HCT116 (cell line): Measurements from ENCODE around the gene RRM1. TPM values are rescaled to one million over a fixed set of nuclear protein-coding genes. Genes with fewer than 3 reads are reported as not detected.

Experiments used
- ATAC-seq: fragments of 200-7000 bp; cut with Tn5 transposase; 2 replicates; pipeline ENCODE4 v1.9.1; 2020; ENCODE audit warnings: mild to moderate bottlenecking, moderate library complexity
- BruUV-seq: library from RNA; stranded (reverse); fragments of 400-500 nt; replicated peaks from 2 replicates; lab custom pipeline; 2021; lab: Mats Ljungman, UMichigan
- CTCF ChIA-PET: fragments of 300-600 bp; sonication (Branson Sonifier 250); formaldehyde crosslinking; loops from one replicate; lab custom pipeline; 2021; ENCODE audit warnings: antibody characterized with exemption; lab: Charles Lee
- POLR2A ChIA-PET: fragments of 300-600, 350-600 bp; sonication (Branson Sonifier 250); formaldehyde crosslinking; loops from one replicate; lab custom pipeline; 2021; ENCODE audit warnings: antibody characterized with exemption; lab: Charles Lee
- RAD21 ChIA-PET, 2 experiments: fragments of 300-600 bp; sonication (Branson Sonifier 250); formaldehyde crosslinking; loops; one replicate each; lab custom pipeline; 2023; ENCODE audit warnings: low total read pairs in 2 of 2; ENCODE audit not compliant: uncharacterized antibody in 2 of 2, unreplicated experiment in 2 of 2, low non-redundant PET in 1 of 2; lab: Charles Lee
- DNase-seq: peaks from one replicate; pipeline ENCODE4 v3.0.0-alpha.2; 2010; ENCODE audit warnings: low read depth, low spot score
- H2AFZ ChIP-seq: fragments of 200-600 bp; shearing (Covaris generic), sonication (generic); 2 replicates; pipeline ENCODE4 v1.6.1; 2017; ENCODE audit warnings: low read depth, mixed run types, mixed read lengths, antibody characterized with exemption, low read length; ENCODE audit not compliant: poor library complexity, severe bottlenecking
- H3K27ac ChIP-seq: 2 replicates; pipeline ENCODE4 v1.5.1; 2012; ENCODE audit warnings: low read depth, low read length
- H3K27me3 ChIP-seq: fragments of 200-600 bp; sonication (generic); 2 replicates; pipeline ENCODE4 v1.6.1; 2016; ENCODE audit warnings: mixed run types, low read length, mixed read lengths; ENCODE audit not compliant: insufficient read depth
- H3K36me3 ChIP-seq, 2 experiments: fragments of 200-500 bp in 1 of 2; fragments of 200-600 bp in 1 of 2; sonication (Bioruptor generic) in 1 of 2; sonication (generic) in 1 of 2; 2 replicates each; pipeline versions ENCODE4 v1.5.1 to v1.6.1; 2014 to 2016; ENCODE audit warnings: low read length in 2 of 2, inconsistent platforms in 1 of 2, mixed read lengths in 1 of 2, mixed run types in 1 of 2; ENCODE audit not compliant: insufficient read depth in 2 of 2, control insufficient read depth in 1 of 2
- H3K4me1 ChIP-seq, 2 experiments: fragments of 200-600 bp in 1 of 2; sonication (generic) in 1 of 2; 2 replicates each; pipeline versions ENCODE4 v1.5.1 to v1.6.1; 2012 to 2017; ENCODE audit warnings: low read length in 2 of 2, inconsistent platforms in 1 of 2, mild to moderate bottlenecking in 1 of 2, mixed read lengths in 1 of 2, mixed run types in 1 of 2, moderate library complexity in 1 of 2; ENCODE audit not compliant: insufficient read depth in 2 of 2, control insufficient read depth in 1 of 2
- H3K4me2 ChIP-seq: fragments of 200-600 bp; sonication (generic); 2 replicates; pipeline ENCODE4 v1.6.1; 2017; ENCODE audit warnings: mixed run types, low read length, mixed read lengths
- H3K4me3 ChIP-seq, 2 experiments: fragments of 200-600 bp in 1 of 2; sonication (generic) in 1 of 2; replicated peaks in 1 of 2; 2 replicates each; pipeline ENCODE4 v1.5.1; 2011 to 2016; ENCODE audit warnings: low read length in 2 of 2, control low read depth in 1 of 2, low read depth in 1 of 2, mild to moderate bottlenecking in 1 of 2, mixed read lengths in 1 of 2, mixed run types in 1 of 2
- H3K79me2 ChIP-seq: fragments of 200-600 bp; sonication (generic); 2 replicates; pipeline ENCODE4 v1.6.1; 2017; ENCODE audit warnings: mild to moderate bottlenecking, mixed run types, low read length, moderate library complexity, mixed read lengths; ENCODE audit not compliant: insufficient read depth
- H3K9ac ChIP-seq: fragments of 200-600 bp; sonication (generic); 2 replicates; pipeline ENCODE4 v1.6.1; 2016; ENCODE audit warnings: low read length, mixed read lengths
- H3K9me2 ChIP-seq: fragments of 200-600 bp; sonication (generic), shearing (Covaris generic); 2 replicates; pipeline ENCODE4 v1.6.1; 2017; ENCODE audit warnings: mixed run types, mild to moderate bottlenecking, moderate library complexity; ENCODE audit not compliant: insufficient read depth
- H3K9me3 ChIP-seq, 2 experiments: fragments of 200-500 bp in 1 of 2; fragments of 200-600 bp in 1 of 2; sonication (Bioruptor generic) in 1 of 2; sonication (generic) in 1 of 2; 2 replicates each; pipeline ENCODE4 v1.6.1; 2014 to 2017; ENCODE audit warnings: low read length in 2 of 2, mixed read lengths in 2 of 2, inconsistent platforms in 1 of 2, low read depth in 1 of 2, mild to moderate bottlenecking in 1 of 2, mixed run types in 1 of 2, moderate library complexity in 1 of 2; ENCODE audit not compliant: control insufficient read depth in 1 of 2, insufficient read depth in 1 of 2
- H4K20me1 ChIP-seq: fragments of 200-600 bp; sonication (generic), shearing (Covaris generic); 2 replicates; pipeline ENCODE4 v1.6.1; 2017; ENCODE audit warnings: mixed run types, mild to moderate bottlenecking, moderate library complexity; ENCODE audit not compliant: insufficient read depth
- CBX3 ChIP-seq: IDR thresholded peaks from 2 replicates; pipeline ENCODE4 v1.6.1; 2012; ENCODE audit warnings: low read depth
- CEBPB ChIP-seq: IDR thresholded peaks from 2 replicates; pipeline ENCODE4 v1.6.1; 2012; ENCODE audit warnings: low read depth
- EGR1 ChIP-seq: IDR thresholded peaks from 2 replicates; pipeline ENCODE4 v1.6.1; 2012; ENCODE audit warnings: low read depth
- EZH2 ChIP-seq: fragments of 200-600 bp; sonication (generic); IDR thresholded peaks from 2 replicates; pipeline ENCODE4 v1.6.1; 2017; ENCODE audit warnings: antibody characterized with exemption, mixed run types
- JUND ChIP-seq: IDR thresholded peaks from 2 replicates; pipeline ENCODE4 v1.6.1; 2012
- POLR2AphosphoS5 ChIP-seq: IDR thresholded peaks from 2 replicates; pipeline ENCODE4 v1.6.1; 2011; ENCODE audit warnings: mild to moderate bottlenecking, low read depth, low read length, moderate library complexity
- RAD21 ChIP-seq: IDR thresholded peaks from 2 replicates; pipeline ENCODE4 v1.6.1; 2012; ENCODE audit warnings: low read depth, mild to moderate bottlenecking
- SIN3A ChIP-seq: IDR thresholded peaks from 2 replicates; pipeline ENCODE4 v1.6.1; 2012; ENCODE audit warnings: low read depth
- SRF ChIP-seq: IDR thresholded peaks from 2 replicates; pipeline ENCODE4 v1.6.1; 2012; ENCODE audit warnings: low read depth
- YY1 ChIP-seq: IDR thresholded peaks from 2 replicates; pipeline ENCODE4 v1.6.1; 2011; ENCODE audit warnings: low read length, low read depth, moderate library complexity, mild to moderate bottlenecking; ENCODE audit not compliant: insufficient replicate concordance; ENCODE audit errors: extremely low read depth
- intact Hi-C: fragments of 100-400 bp; cut with micrococcal nuclease; formaldehyde crosslinking; loops from 2 replicates; pipeline ENCODE4 v1.10.0; 2022
- total RNA-seq: library from RNA; stranded (reverse); gene quantifications from one replicate; pipeline ENCODE4 v1.2.1, GENCODE V29; 2021; ENCODE audit not compliant: unreplicated experiment
- TF ChIP-seq, protein P1 (sequence below), 3 experiments: fragments of 200-600 bp in 1 of 3; sonication (generic) in 1 of 3; IDR thresholded peaks in 2 of 3; conservative IDR thresholded peaks in 1 of 3; 2 replicates each; pipeline ENCODE4 v1.5.1; 2012 to 2017; ENCODE audit warnings: low read depth in 2 of 3, low read length in 2 of 3, antibody characterized with exemption in 1 of 3, borderline replicate concordance in 1 of 3, control low read depth in 1 of 3, mild to moderate bottlenecking in 1 of 3, mixed read lengths in 1 of 3, mixed run types in 1 of 3, moderate library complexity in 1 of 3; ENCODE audit not compliant: insufficient read depth in 1 of 3
- TF ChIP-seq, protein P2 (sequence below): IDR thresholded peaks from 2 replicates; pipeline ENCODE4 v1.6.1; 2012
- TF ChIP-seq, protein P3 (sequence below): IDR thresholded peaks from 2 replicates; pipeline ENCODE4 v1.6.1; 2011; ENCODE audit warnings: mild to moderate bottlenecking, low read length, moderate library complexity; ENCODE audit not compliant: insufficient replicate concordance; ENCODE audit errors: extremely low read depth

The RRM1 gene
- total RNA-seq, 1 experiment from 2014 or later = 134 TPM

DNA sequence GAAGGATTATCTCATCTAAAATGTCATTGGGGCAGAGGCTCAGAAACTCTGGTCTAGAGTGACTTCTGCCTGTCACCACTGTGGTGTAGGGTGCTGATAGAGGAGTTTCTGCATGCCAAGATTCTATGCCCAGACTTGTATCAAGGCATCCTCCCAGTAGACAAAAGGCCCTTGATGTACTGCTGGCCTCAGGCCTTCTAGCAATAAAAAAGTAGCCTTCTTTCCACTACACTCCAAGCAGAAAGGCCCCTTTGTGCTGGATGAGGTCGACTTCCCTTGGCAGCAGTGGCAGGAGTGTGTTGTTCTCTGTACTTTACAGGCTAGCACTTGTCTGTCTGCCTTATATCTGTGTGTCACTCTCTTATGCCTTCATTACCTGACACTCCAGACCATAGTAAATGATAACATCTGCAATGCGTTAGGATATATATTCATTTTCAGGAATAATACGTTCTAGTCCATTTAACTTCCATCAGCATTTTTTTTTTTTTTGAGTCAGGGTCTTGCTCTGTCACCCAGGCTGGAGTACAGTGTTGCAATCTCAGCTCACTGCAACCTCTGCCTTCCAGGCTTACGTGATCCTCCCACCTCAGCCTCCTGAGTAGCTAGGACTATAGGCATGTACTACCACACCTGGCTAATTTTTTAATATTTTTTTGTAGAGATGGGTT is 49.5 kb upstream of the RRM1 start:
- ATAC-seq (peak; percentile 32), DNase-seq (no peak)
- Histone ChIP-seq H3K79me2 (no peaks in the 10 kb centered on the region), H4K20me1 (no peaks in the 10 kb centered on the region), H2AFZ (no peak overlapping the region), H3K4me2 (no peak overlapping the region), H3K4me1 (no peaks in the 10 kb centered on the region), H3K27me3 (no peaks in the 10 kb centered on the region), H3K9ac (no peak overlapping the region), H3K9me3 (no peaks in the 10 kb centered on the region), H3K27ac (no peak overlapping the region), H3K36me3 (no peaks in the 10 kb centered on the region), H3K4me3 (no peak overlapping the region), H3K9me2 (no peaks in the 10 kb centered on the region)
- TF ChIP-seq YY1 (no peak), JUND (no peak), EZH2 (no peak)
- TF ChIP-seq, protein P1, sequence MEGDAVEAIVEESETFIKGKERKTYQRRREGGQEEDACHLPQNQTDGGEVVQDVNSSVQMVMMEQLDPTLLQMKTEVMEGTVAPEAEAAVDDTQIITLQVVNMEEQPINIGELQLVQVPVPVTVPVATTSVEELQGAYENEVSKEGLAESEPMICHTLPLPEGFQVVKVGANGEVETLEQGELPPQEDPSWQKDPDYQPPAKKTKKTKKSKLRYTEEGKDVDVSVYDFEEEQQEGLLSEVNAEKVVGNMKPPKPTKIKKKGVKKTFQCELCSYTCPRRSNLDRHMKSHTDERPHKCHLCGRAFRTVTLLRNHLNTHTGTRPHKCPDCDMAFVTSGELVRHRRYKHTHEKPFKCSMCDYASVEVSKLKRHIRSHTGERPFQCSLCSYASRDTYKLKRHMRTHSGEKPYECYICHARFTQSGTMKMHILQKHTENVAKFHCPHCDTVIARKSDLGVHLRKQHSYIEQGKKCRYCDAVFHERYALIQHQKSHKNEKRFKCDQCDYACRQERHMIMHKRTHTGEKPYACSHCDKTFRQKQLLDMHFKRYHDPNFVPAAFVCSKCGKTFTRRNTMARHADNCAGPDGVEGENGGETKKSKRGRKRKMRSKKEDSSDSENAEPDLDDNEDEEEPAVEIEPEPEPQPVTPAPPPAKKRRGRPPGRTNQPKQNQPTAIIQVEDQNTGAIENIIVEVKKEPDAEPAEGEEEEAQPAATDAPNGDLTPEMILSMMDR (IDR thresholded peaks at IDR 0.05 in 2 of 3, conservative IDR thresholded peaks at IDR 0.05 in 1 of 3; ENCODE audit: borderline replicate concordance in 1 of 3, insufficient read depth in 1 of 3, low read depth in 2 of 3, low read length in 2 of 3) = no peak
- ChIA-PET RAD21 (no interaction called here), POLR2A (no interaction called here), CTCF (interaction anchor here (2.0 kb wide), 1 partner anchor 196 kb away, joined by 7 read pairs; no protein-coding TSS in a partner anchor)
- intact Hi-C loops = no loop called here
- BruUV-seq = no TSS peak

DNA sequence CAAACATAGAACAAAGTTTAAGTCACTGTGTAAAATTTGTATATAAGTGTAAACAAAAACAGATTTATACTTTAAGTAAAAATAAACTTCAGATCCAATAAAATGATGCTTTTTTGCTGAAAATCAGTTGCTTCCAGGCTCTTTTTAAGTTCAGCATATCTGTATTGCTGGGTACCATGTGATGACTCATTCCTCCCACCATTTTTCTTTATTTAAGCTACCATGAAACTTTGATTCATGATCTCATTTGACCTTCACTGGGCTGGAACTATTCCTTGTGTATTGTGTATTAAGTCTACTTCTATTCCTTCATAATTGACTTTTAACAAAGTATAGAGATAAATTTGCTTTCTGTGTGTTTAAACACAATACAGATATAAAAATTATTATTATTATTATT is 46.3 kb upstream of the RRM1 start:
- Histone ChIP-seq H3K36me3 (no peaks in the 10 kb centered on the region), H3K9ac (no peak overlapping the region), H3K27me3 (no peaks in the 10 kb centered on the region), H3K9me2 (no peaks in the 10 kb centered on the region), H3K27ac (no peak overlapping the region), H3K9me3 (no peaks in the 10 kb centered on the region), H4K20me1 (no peaks in the 10 kb centered on the region), H3K4me2 (no peak overlapping the region), H3K79me2 (no peaks in the 10 kb centered on the region), H2AFZ (no peak overlapping the region), H3K4me1 (no peaks in the 10 kb centered on the region), H3K4me3 (no peak overlapping the region)
- no peak for DNase-seq
- RAD21 ChIA-PET = no interaction called here
- CTCF ChIA-PET = no interaction called here
- BruUV-seq = no TSS peak
- POLR2A ChIA-PET = no interaction called here
- intact Hi-C loops = no loop called here
- no peak for ATAC-seq
- TF ChIP-seq RAD21 (no peak), CEBPB (no peak), EGR1 (no peak), POLR2AphosphoS5 (no peak), CBX3 (no peak), SIN3A (no peak), SRF (no peak)
- TF ChIP-seq, protein P1 (IDR thresholded peaks at IDR 0.05 in 2 of 3, conservative IDR thresholded peaks at IDR 0.05 in 1 of 3; ENCODE audit: borderline replicate concordance in 1 of 3, insufficient read depth in 1 of 3, low read depth in 2 of 3, low read length in 2 of 3) = no peak
- TF ChIP-seq, protein P2, sequence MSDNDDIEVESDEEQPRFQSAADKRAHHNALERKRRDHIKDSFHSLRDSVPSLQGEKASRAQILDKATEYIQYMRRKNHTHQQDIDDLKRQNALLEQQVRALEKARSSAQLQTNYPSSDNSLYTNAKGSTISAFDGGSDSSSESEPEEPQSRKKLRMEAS = no peak
- TF ChIP-seq, protein P3, sequence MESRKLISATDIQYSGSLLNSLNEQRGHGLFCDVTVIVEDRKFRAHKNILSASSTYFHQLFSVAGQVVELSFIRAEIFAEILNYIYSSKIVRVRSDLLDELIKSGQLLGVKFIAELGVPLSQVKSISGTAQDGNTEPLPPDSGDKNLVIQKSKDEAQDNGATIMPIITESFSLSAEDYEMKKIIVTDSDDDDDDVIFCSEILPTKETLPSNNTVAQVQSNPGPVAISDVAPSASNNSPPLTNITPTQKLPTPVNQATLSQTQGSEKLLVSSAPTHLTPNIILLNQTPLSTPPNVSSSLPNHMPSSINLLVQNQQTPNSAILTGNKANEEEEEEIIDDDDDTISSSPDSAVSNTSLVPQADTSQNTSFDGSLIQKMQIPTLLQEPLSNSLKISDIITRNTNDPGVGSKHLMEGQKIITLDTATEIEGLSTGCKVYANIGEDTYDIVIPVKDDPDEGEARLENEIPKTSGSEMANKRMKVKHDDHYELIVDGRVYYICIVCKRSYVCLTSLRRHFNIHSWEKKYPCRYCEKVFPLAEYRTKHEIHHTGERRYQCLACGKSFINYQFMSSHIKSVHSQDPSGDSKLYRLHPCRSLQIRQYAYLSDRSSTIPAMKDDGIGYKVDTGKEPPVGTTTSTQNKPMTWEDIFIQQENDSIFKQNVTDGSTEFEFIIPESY = no peak
